Mucosa of stomach (tissue), 1 donor: ENCODE results near the gene TCHHL1.
A peak's percentile ranks its signal among the peaks of the same experiment; 100 is the strongest.

Experiments
- H3K27me3 ChIP-seq: one replicate; pipeline ENCODE4 v1.7.0; 2013; ENCODE audit warnings: mild to moderate bottlenecking, low read length; ENCODE audit not compliant: control insufficient read depth, insufficient read depth
- H3K36me3 ChIP-seq: one replicate; pipeline ENCODE4 v1.7.0; 2013; ENCODE audit warnings: low read length; ENCODE audit not compliant: control insufficient read depth, insufficient read depth
- H3K4me1 ChIP-seq: one replicate; pipeline ENCODE4 v1.7.0; 2013; ENCODE audit warnings: mild to moderate bottlenecking, low read length; ENCODE audit not compliant: control insufficient read depth, insufficient read depth
- H3K4me3 ChIP-seq: one replicate; pipeline ENCODE4 v1.7.0; 2013; ENCODE audit warnings: low read length
- H3K9ac ChIP-seq: one replicate; pipeline ENCODE4 v1.7.0; 2013; ENCODE audit warnings: mild to moderate bottlenecking, low read length, moderate library complexity
- H3K9me3 ChIP-seq: one replicate; pipeline ENCODE4 v1.7.0; 2013; ENCODE audit warnings: mild to moderate bottlenecking, low read length, moderate library complexity; ENCODE audit not compliant: control insufficient read depth
- donor health status: Pancreatic carcinoma.

TCHHL1 gene

DNA sequence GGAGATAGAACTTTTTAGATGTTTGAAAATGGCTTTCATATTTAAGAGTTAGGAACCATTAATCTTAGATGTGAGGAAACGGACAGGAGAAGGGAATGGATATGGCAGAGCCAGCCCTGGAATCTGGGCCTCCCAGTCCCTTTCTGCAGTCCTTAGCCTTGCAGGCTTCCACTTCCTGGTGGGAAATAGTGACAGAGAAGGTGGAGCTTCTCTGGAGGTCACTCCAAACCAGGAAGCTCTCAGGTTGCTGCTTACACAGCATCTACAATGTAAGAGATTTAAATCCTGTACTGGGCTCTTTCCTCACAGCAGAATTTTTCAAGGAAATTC lies 54.6 kb downstream of the TCHHL1 start:
- Histone ChIP-seq H3K27me3 (no peaks in the 10 kb centered on the region), H3K9ac (peak overlapping the region; percentile 97), H3K4me3 (no peak overlapping the region)

More for the DNA sequence above, 54.6 kb downstream of the TCHHL1 start:
- H3K4me1 ChIP-seq = peaks cover 40% of the 10 kb centered on the region
- H3K36me3 ChIP-seq = peaks cover 13% of the 10 kb centered on the region
- no peaks in the 10 kb centered on the region for H3K9me3 ChIP-seq
